ENCODE measurements around the gene TAF11L13.
"Not testable (repeated sequence)": the region's sequence is repeated elsewhere in the genome, so short reads cannot be mapped to it uniquely, and the experiment has no call there.

TAF11L13 gene

DNA sequence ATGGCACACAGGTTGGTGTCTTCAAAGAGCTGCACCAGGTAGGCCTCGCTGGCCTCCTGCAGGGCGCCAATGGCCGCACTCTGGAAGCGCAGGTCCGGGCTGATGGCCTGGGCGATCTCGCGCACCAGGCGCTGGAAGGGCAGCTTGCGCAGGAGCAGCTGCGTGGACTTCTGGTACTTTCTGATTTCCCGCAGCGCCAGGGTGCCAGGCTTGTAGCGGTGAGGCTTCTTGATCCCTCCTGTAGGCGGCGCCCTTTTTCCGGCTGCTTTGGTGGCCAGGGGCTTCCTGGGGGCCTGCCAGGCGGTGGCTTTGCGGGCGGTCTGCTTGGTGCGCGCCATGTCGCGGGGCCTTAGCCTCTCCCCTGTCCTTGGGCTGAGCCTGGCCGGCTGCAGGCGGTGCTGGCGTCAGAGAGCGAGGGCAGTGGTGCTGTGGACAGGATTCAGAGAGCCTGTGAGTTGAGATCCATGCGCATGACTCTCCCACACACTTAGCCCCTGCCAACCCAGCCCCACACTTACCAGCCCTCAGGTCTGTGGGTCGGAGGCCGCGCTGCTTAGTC lies 23.4 kb downstream of the TAF11L13 start:
- H3K9ac ChIP-seq (ENCODE audit: low read depth, low read length); H3K4me1 ChIP-seq (ENCODE audit: insufficient read depth, low read length); H3K9me3 ChIP-seq (ENCODE audit: control insufficient read depth, insufficient read depth, low read length); H3K36me3 ChIP-seq (ENCODE audit: insufficient read depth, low read length): not testable (repeated sequence)

GRCh38 chr5:17655921-17656320 lies 24.0 kb downstream of the TAF11L13 start:
- no peaks in the 10 kb centered on the region for H3K36me3 ChIP-seq (ENCODE audit: insufficient read depth, low read length)
- H3K9me3 ChIP-seq (ENCODE audit: control insufficient read depth, insufficient read depth, low read length): no peaks in the 10 kb centered on the region
- H3K9ac ChIP-seq (ENCODE audit: low read depth, low read length): no peak overlapping the region
- H3K4me1 ChIP-seq (ENCODE audit: insufficient read depth, low read length): no peaks in the 10 kb centered on the region

DNA sequence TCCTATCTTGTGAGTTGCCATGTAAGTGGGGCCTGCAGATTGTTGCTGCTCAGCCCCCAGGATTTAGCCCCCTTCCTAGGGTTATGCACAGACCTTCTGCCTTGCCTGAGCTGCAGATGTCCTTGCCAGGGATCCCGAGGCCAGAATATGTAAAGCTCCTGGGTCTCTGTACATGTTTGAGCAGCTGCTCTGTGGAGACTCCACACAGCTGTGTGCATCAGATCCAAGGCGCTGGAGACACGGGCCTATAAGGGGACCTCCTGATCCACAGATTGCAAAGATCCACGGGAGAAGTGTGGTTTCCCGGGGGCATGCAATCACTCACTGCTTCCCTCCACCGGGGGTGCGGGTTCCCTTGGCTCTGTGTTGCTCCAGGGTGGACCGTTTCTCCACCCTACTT lies 31.3 kb downstream of the TAF11L13 start:
- Histone ChIP-seq H3K9me3 (ENCODE audit: control insufficient read depth, insufficient read depth, low read length) (no peaks in the 10 kb centered on the region), H3K9ac (ENCODE audit: low read depth, low read length) (no peak overlapping the region), H3K4me1 (ENCODE audit: insufficient read depth, low read length) (peaks cover 6% of the 10 kb centered on the region; the same call in 1 of the 2 replicates), H3K36me3 (ENCODE audit: insufficient read depth, low read length) (no peaks in the 10 kb centered on the region)

DNA sequence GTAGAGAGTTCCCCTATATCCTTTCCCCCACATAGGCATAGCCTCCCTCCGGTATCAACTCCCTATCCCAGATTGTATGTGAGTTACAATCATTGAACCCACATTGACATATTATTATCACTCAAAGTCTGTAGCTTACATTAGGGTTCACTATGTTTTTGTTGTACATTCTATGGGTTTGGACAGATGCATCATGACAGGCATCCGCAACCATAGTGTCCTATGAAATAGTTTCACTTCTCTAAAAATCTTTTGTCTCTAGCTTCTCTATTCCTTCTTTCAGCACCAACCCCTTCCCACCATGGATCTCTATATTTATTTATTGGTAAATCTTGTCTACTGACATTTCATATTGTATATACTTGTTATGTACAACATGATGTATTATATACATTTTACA lies 33.9 kb downstream of the TAF11L13 start:
- Histone ChIP-seq H3K9ac (ENCODE audit: low read depth, low read length) (no peak overlapping the region), H3K4me1 (ENCODE audit: insufficient read depth, low read length) (peaks cover 6% of the 10 kb centered on the region; the same call in 1 of the 2 replicates), H3K36me3 (ENCODE audit: insufficient read depth, low read length) (no peaks in the 10 kb centered on the region), H3K9me3 (ENCODE audit: control insufficient read depth, insufficient read depth, low read length) (no peaks in the 10 kb centered on the region)

DNA sequence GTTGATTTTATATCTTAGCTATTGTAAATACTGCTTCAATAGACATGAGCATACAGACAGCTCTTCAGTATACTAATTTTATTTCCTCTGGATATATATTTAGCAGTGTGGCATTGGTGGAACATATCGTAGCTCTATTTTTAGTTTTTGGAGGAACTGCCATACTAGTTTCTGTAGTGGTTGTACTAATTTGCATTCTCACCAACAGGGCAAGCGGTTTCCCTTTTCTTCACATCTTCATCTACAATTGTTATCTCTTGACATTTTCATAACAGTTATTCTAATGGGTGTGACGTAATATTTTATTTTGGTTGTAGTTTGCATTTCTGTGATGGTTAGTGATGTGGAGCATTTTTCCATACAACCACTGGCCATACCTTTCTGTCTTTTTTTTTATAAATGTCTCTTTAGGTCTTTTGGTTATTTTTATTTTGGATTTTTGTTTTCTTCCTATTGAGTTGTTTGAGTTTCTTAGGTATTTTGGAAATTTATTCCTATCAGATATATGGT lies 34.9 kb downstream of the TAF11L13 start:
- H3K9ac ChIP-seq (ENCODE audit: low read depth, low read length): no peak overlapping the region
- no peaks in the 10 kb centered on the region for H3K36me3 ChIP-seq (ENCODE audit: insufficient read depth, low read length)
- H3K4me1 ChIP-seq (ENCODE audit: insufficient read depth, low read length): peaks cover 6% of the 10 kb centered on the region; the same call in 1 of the 2 replicates
- H3K9me3 ChIP-seq (ENCODE audit: control insufficient read depth, insufficient read depth, low read length): no peaks in the 10 kb centered on the region

GRCh38 chr5:17670353-17670752 lies 38.5 kb downstream of the TAF11L13 start:
- no peak overlapping the region for H3K9ac ChIP-seq (ENCODE audit: low read depth, low read length)
- H3K4me1 ChIP-seq (ENCODE audit: insufficient read depth, low read length): no peaks in the 10 kb centered on the region
- no peaks in the 10 kb centered on the region for H3K9me3 ChIP-seq (ENCODE audit: control insufficient read depth, insufficient read depth, low read length)
- no peaks in the 10 kb centered on the region for H3K36me3 ChIP-seq (ENCODE audit: insufficient read depth, low read length)

DNA sequence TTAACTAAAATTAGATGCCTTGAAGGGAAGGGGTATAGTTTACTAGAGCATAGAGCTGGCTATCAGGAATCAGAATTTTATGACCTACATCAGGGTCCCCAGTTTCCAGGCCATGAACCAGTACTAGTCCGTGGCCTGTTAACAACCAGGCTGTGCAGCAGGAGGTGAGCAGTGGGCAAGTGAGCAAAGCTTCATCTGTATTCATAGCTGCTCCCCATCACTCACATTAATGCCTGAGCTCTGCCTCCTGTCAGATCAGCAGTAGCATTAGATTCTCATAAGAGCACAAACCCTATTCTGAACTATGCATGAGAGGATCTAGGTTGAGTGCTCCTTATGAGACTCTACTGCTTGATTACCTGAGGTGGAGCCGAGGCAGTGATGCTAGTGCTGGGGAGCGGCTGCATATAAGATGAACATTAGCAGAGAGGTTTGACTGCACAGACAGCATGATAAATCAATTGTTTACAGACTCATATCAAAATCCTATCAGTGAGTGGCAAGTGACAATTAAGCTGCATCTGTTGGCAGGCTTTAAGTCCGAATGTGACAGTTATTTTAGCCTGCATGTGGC lies 47.0 kb downstream of the TAF11L13 start:
- Histone ChIP-seq H3K9ac (ENCODE audit: low read depth, low read length) (no peak overlapping the region), H3K9me3 (ENCODE audit: control insufficient read depth, insufficient read depth, low read length) (no peaks in the 10 kb centered on the region), H3K4me1 (ENCODE audit: insufficient read depth, low read length) (no peaks in the 10 kb centered on the region), H3K36me3 (ENCODE audit: insufficient read depth, low read length) (no peaks in the 10 kb centered on the region)

- H3K9ac ChIP-seq (ENCODE audit: low read depth, low read length): no peak overlapping the region
- no peaks in the 10 kb centered on the region for H3K4me1 ChIP-seq (ENCODE audit: insufficient read depth, low read length)
- H3K9me3 ChIP-seq (ENCODE audit: control insufficient read depth, insufficient read depth, low read length): no peaks in the 10 kb centered on the region
- H3K36me3 ChIP-seq (ENCODE audit: insufficient read depth, low read length): no peaks in the 10 kb centered on the region
Observed at GRCh38 chr5:17679597-17680203, 47.8 kb downstream of the TAF11L13 start.

- no peaks in the 10 kb centered on the region for H3K36me3 ChIP-seq (ENCODE audit: insufficient read depth, low read length)
- no peak overlapping the region for H3K9ac ChIP-seq (ENCODE audit: low read depth, low read length)
- no peaks in the 10 kb centered on the region for H3K4me1 ChIP-seq (ENCODE audit: insufficient read depth, low read length)
- H3K9me3 ChIP-seq (ENCODE audit: control insufficient read depth, insufficient read depth, low read length): no peaks in the 10 kb centered on the region
Observed at GRCh38 chr5:17680737-17681136, 48.8 kb downstream of the TAF11L13 start.

All from ES-I3 (cell line).